Measurements from ENCODE around the gene SLC20A1. TPM values are rescaled to one million over a fixed set of nuclear protein-coding genes. Genes with fewer than 3 reads are reported as not detected.
A peak's percentile ranks its signal among the peaks of the same experiment; 100 is the strongest.

The SLC20A1 gene
- total RNA-seq, 1 experiment from 2014 or later = 99.9 TPM

GRCh38 chr2:112682101-112682500, 36.4 kb downstream of the SLC20A1 start:
- intact Hi-C loops (cut with micrococcal nuclease; ENCODE audit: unreplicated experiment) = no loop called here
- TF ChIP-seq CTCF (conservative IDR thresholded peaks at IDR 0.05) (no peak), EZH2 (IDR thresholded peaks at IDR 0.05; ENCODE audit: low read depth) (no peak)
- Histone ChIP-seq H3K4me3 (no peak overlapping the region), H3F3A (ENCODE audit: insufficient read depth, low read depth) (peaks cover 28% of the 10 kb centered on the region), H3K9me2 (ENCODE audit: insufficient read depth) (no peaks in the 10 kb centered on the region), H3K79me2 (ENCODE audit: low read depth) (no peaks in the 10 kb centered on the region), H3K4me2 (no peak overlapping the region), H3K27me3 (ENCODE audit: insufficient read depth, low read depth) (no peaks in the 10 kb centered on the region), H2AFZ (no peak overlapping the region), H3K36me3 (ENCODE audit: low read depth) (no peaks in the 10 kb centered on the region), H3K4me1 (replicated peaks; ENCODE audit: insufficient read depth) (peaks cover 32% of the 10 kb centered on the region), H3K9me3 (ENCODE audit: insufficient read depth, low read depth) (no peaks in the 10 kb centered on the region), H4K20me1 (ENCODE audit: insufficient read depth) (no peaks in the 10 kb centered on the region), H3K27ac (no peak overlapping the region)
- POLR2A ChIA-PET (ENCODE audit: unreplicated experiment) = no interaction called here
- BruUV-seq (replicated peaks) = no TSS peak
- DNase-seq = no peak
- CTCF ChIA-PET = interaction anchor here (0.7 kb wide), 1 partner anchor 45 kb away, joined by 3 read pairs; no protein-coding TSS in a partner anchor

GRCh38 chr2:112683550-112684414, 38.0 kb downstream of the SLC20A1 start:
- H3F3A ChIP-seq (ENCODE audit: insufficient read depth, low read depth) = peaks cover 39% of the 10 kb centered on the region
- intact Hi-C loops (cut with micrococcal nuclease; ENCODE audit: unreplicated experiment) = no loop called here
- peak; percentile 34 to 46 for DNase-seq
- H3K4me2 ChIP-seq = peak overlapping the region; percentile 49
- no peak overlapping the region for H3K4me3 ChIP-seq
- no TSS peak for BruUV-seq (replicated peaks)
- POLR2A ChIA-PET (ENCODE audit: unreplicated experiment) = interaction anchor here (0.6 kb wide), 1 partner anchor 10 kb away, joined by 3 read pairs; no protein-coding TSS in a partner anchor
- CTCF ChIA-PET = interaction anchor here (0.7 kb wide), 1 partner anchor 84 kb away, joined by 3 read pairs; no protein-coding TSS in a partner anchor
- H3K79me2 ChIP-seq (ENCODE audit: low read depth) = no peaks in the 10 kb centered on the region
- peak overlapping the region; percentile 42 for H3K27ac ChIP-seq
- TF ChIP-seq EZH2 (IDR thresholded peaks at IDR 0.05; ENCODE audit: low read depth) = no peak
- H3K36me3 ChIP-seq (ENCODE audit: low read depth) = no peaks in the 10 kb centered on the region
- H4K20me1 ChIP-seq (ENCODE audit: insufficient read depth) = no peaks in the 10 kb centered on the region
- H3K9me2 ChIP-seq (ENCODE audit: insufficient read depth) = no peaks in the 10 kb centered on the region
- peaks cover 47% of the 10 kb centered on the region for H3K4me1 ChIP-seq (replicated peaks; ENCODE audit: insufficient read depth)
- H3K27me3 ChIP-seq (ENCODE audit: insufficient read depth, low read depth) = no peaks in the 10 kb centered on the region
- no peaks in the 10 kb centered on the region for H3K9me3 ChIP-seq (ENCODE audit: insufficient read depth, low read depth)
- no peak overlapping the region; the same call in 1 of the 2 replicates for H2AFZ ChIP-seq

GRCh38 chr2:112684415-112684775, 38.7 kb downstream of the SLC20A1 start:
- CTCF ChIA-PET = no interaction called here
- TF ChIP-seq EZH2 (IDR thresholded peaks at IDR 0.05; ENCODE audit: low read depth) = no peak
- TF ChIP-seq CTCF (conservative IDR thresholded peaks at IDR 0.05) = no peak

More at GRCh38 chr2:112684415-112684775, 38.7 kb downstream of the SLC20A1 start:
- no peak overlapping the region for H3K4me3 ChIP-seq
- no peaks in the 10 kb centered on the region for H3K9me3 ChIP-seq (ENCODE audit: insufficient read depth, low read depth)
- no peak overlapping the region; the same call in 1 of the 2 replicates for H2AFZ ChIP-seq
- H4K20me1 ChIP-seq (ENCODE audit: insufficient read depth) = no peaks in the 10 kb centered on the region
- intact Hi-C loops (cut with micrococcal nuclease; ENCODE audit: unreplicated experiment) = no loop called here
- H3K36me3 ChIP-seq (ENCODE audit: low read depth) = no peaks in the 10 kb centered on the region
- no peaks in the 10 kb centered on the region for H3K9me2 ChIP-seq (ENCODE audit: insufficient read depth)
- H3K4me1 ChIP-seq (replicated peaks; ENCODE audit: insufficient read depth) = peaks cover 51% of the 10 kb centered on the region
- POLR2A ChIA-PET (ENCODE audit: unreplicated experiment) = interaction anchor here (0.6 to 1.2 kb wide), 2 partner anchors 25 to 730 kb away, joined by 4 to 8 read pairs; no protein-coding TSS in a partner anchor
- no peaks in the 10 kb centered on the region for H3K27me3 ChIP-seq (ENCODE audit: insufficient read depth, low read depth)
- peak overlapping the region; percentile 49 for H3K4me2 ChIP-seq
- DNase-seq = no peak
- H3K27ac ChIP-seq = peak overlapping the region; percentile 42
- BruUV-seq (replicated peaks) = no TSS peak
- H3F3A ChIP-seq (ENCODE audit: insufficient read depth, low read depth) = peaks cover 39% of the 10 kb centered on the region
- H3K79me2 ChIP-seq (ENCODE audit: low read depth) = no peaks in the 10 kb centered on the region
